ENCODE data around the gene DCDC2. TPM values are rescaled to one million over a fixed set of nuclear protein-coding genes. Genes with fewer than 3 reads are reported as not detected.
"Not testable (repeated sequence)": the region's sequence is repeated elsewhere in the genome, so short reads cannot be mapped to it uniquely, and the experiment has no call there.

Gene DCDC2
- total RNA-seq, 1 experiment from 2014 or later = 0.08 TPM

DNA sequence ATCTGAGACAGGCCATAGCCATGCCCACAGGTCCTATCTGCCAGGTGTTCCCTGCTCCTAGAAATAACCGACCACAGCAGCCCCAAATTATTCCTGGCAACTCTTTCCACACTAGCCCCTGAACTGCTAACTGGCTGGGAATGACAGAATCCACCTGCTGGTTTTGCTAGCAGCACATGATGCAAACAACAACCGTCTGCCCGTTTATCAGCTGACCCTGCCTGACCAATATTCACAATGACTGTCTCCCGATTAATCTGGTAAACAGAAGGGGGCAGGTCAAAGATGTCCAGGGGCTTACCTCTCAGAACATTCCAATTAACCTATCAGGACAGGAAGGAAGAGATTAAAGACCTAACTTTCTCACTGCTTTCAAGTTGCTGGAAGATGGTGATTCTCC lies 130.3 kb downstream of the DCDC2 start:
- no peaks in the 10 kb centered on the region for H3K27me3 ChIP-seq (replicated peaks)
- DNase-seq (ENCODE audit: low read depth in 1 of 2, low spot score in 2 of 2) = no peak
- no peak overlapping the region for H3K27ac ChIP-seq

GRCh38 chr6:24226541-24226940 lies 131.3 kb downstream of the DCDC2 start:
- H3K4me1 ChIP-seq (replicated peaks) = no peaks in the 10 kb centered on the region
- no peak for DNase-seq (ENCODE audit: low read depth in 1 of 2, low spot score in 2 of 2)
- H3K27me3 ChIP-seq (replicated peaks) = no peaks in the 10 kb centered on the region
- no peaks in the 10 kb centered on the region for H3K9me3 ChIP-seq (replicated peaks)
- H3K4me3 ChIP-seq = no peak overlapping the region
- no peaks in the 10 kb centered on the region for H3K36me3 ChIP-seq
- H3K27ac ChIP-seq = no peak overlapping the region

More for the DNA sequence above, 130.3 kb downstream of the DCDC2 start:
- Histone ChIP-seq H3K4me3 (no peak overlapping the region), H3K36me3 (no peaks in the 10 kb centered on the region), H3K4me1 (replicated peaks) (no peaks in the 10 kb centered on the region), H3K9me3 (replicated peaks) (no peaks in the 10 kb centered on the region)

GRCh38 chr6:24225838-24226237 lies 132.0 kb downstream of the DCDC2 start:
- H3K9me3 ChIP-seq (replicated peaks) = no peaks in the 10 kb centered on the region
- no peaks in the 10 kb centered on the region for H3K27me3 ChIP-seq (replicated peaks)
- no peaks in the 10 kb centered on the region for H3K36me3 ChIP-seq
- no peaks in the 10 kb centered on the region for H3K4me1 ChIP-seq (replicated peaks)
- no peak overlapping the region for H3K4me3 ChIP-seq
- DNase-seq (ENCODE audit: low read depth in 1 of 2, low spot score in 2 of 2) = no peak
- no peak overlapping the region for H3K27ac ChIP-seq

- Histone ChIP-seq H3K9me3 (replicated peaks) (no peaks in the 10 kb centered on the region), H3K36me3 (no peaks in the 10 kb centered on the region), H3K27ac (no peak overlapping the region), H3K4me1 (replicated peaks) (no peaks in the 10 kb centered on the region), H3K4me3 (no peak overlapping the region), H3K27me3 (replicated peaks) (no peaks in the 10 kb centered on the region)
- DNase-seq (ENCODE audit: low read depth in 1 of 2, low spot score in 2 of 2) = no peak
Observed at GRCh38 chr6:24223115-24223919, 134.5 kb downstream of the DCDC2 start.

- Histone ChIP-seq H3K36me3 (no peaks in the 10 kb centered on the region), H3K4me3 (no peak overlapping the region), H3K27me3 (replicated peaks) (no peaks in the 10 kb centered on the region), H3K9me3 (replicated peaks) (no peaks in the 10 kb centered on the region), H3K27ac (no peak overlapping the region), H3K4me1 (replicated peaks) (no peaks in the 10 kb centered on the region)
- DNase-seq (ENCODE audit: low read depth in 1 of 2, low spot score in 2 of 2) = no peak
Observed at GRCh38 chr6:24219670-24220069, 138.2 kb downstream of the DCDC2 start.

DNA sequence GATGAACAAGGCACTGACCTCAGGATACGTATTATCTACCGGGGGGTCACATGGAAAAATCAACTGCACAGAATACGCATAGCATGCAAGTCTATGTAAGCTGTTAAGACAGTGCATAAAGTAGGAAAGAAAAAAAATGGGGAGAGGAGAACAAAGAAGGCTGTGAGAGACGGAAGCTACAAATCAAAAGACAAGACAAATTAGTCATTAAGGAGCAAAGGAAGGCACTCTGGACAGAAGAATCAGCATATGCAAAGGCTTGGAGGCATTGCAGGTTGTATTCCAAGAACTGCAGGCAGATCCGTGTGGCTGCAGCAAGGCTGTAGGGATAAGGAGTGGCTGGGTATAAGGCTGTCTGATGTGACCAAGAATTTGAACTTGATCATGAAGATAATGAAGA lies 142.9 kb downstream of the DCDC2 start:
- no peaks in the 10 kb centered on the region for H3K36me3 ChIP-seq
- no peak overlapping the region for H3K4me3 ChIP-seq
- no peak overlapping the region for H3K27ac ChIP-seq
- H3K27me3 ChIP-seq (replicated peaks) = no peaks in the 10 kb centered on the region
- no peak for DNase-seq (ENCODE audit: low read depth in 1 of 2, low spot score in 2 of 2)
- H3K9me3 ChIP-seq (replicated peaks) = no peaks in the 10 kb centered on the region
- H3K4me1 ChIP-seq (replicated peaks) = no peaks in the 10 kb centered on the region

- no peak for DNase-seq (ENCODE audit: low read depth in 1 of 2, low spot score in 2 of 2)
- H3K4me3 ChIP-seq = no peak overlapping the region
- no peaks in the 10 kb centered on the region for H3K9me3 ChIP-seq (replicated peaks)
- H3K4me1 ChIP-seq (replicated peaks) = no peaks in the 10 kb centered on the region
- no peak overlapping the region for H3K27ac ChIP-seq
- no peaks in the 10 kb centered on the region for H3K36me3 ChIP-seq
- H3K27me3 ChIP-seq (replicated peaks) = no peaks in the 10 kb centered on the region
Observed at GRCh38 chr6:24207413-24207812, 150.4 kb downstream of the DCDC2 start.

GRCh38 chr6:24205020-24205492 lies 152.8 kb downstream of the DCDC2 start:
- Histone ChIP-seq H3K4me1 (replicated peaks) (no peaks in the 10 kb centered on the region), H3K9me3 (replicated peaks) (no peaks in the 10 kb centered on the region), H3K27me3 (replicated peaks) (no peaks in the 10 kb centered on the region), H3K27ac (no peak overlapping the region), H3K36me3 (no peaks in the 10 kb centered on the region), H3K4me3 (no peak overlapping the region)
- DNase-seq (ENCODE audit: low read depth in 1 of 2, low spot score in 2 of 2) = peak in 1 of 2 experiments; percentile 36

DNA sequence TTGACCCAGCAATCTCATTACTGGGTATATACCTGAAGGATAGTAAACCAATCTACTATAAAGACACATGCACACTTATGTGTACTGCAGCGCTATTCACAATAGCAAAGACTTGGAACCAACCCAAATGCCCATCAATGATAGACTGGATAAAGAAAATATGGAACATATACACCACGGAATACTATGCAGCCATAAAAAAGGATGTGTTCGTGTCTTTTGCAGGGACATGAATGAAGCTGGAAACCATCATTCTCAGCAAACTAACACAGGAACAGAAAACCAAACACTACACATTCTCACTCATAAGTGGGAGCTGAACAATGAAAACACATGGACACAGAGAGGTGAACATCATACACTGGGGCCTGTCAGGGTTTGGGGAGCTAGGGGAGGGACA lies 153.7 kb downstream of the DCDC2 start:
- H3K4me1 ChIP-seq (replicated peaks); H3K4me3 ChIP-seq; H3K36me3 ChIP-seq; H3K27ac ChIP-seq; DNase-seq (ENCODE audit: low read depth in 1 of 2, low spot score in 2 of 2); H3K9me3 ChIP-seq (replicated peaks); H3K27me3 ChIP-seq (replicated peaks): not testable (repeated sequence)

DNA sequence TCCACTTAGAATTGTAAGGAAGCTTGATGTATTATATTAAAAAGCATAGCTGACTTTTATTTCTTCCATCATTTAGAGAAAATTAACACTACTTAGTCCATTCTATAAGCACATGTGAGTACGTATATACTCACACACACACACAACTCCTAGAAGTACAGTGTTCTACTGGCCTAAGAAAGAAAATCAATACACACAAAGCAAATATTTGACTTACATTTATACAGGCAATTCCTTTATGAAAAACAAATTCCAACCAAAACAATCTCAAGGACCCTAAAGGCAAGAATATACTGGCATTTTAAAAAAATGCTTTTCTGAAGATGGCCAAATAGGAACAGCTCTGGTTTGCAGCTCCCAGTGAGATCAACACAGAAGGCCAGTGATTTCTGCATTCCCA lies 160.0 kb downstream of the DCDC2 start:
- Histone ChIP-seq H3K27me3 (replicated peaks) (no peaks in the 10 kb centered on the region), H3K4me1 (replicated peaks) (no peaks in the 10 kb centered on the region), H3K27ac (no peak overlapping the region), H3K36me3 (no peaks in the 10 kb centered on the region), H3K9me3 (replicated peaks) (no peaks in the 10 kb centered on the region; the same call in 1 of the 2 replicates), H3K4me3 (no peak overlapping the region)
- no peak for DNase-seq (ENCODE audit: low read depth in 1 of 2, low spot score in 2 of 2)

DNA sequence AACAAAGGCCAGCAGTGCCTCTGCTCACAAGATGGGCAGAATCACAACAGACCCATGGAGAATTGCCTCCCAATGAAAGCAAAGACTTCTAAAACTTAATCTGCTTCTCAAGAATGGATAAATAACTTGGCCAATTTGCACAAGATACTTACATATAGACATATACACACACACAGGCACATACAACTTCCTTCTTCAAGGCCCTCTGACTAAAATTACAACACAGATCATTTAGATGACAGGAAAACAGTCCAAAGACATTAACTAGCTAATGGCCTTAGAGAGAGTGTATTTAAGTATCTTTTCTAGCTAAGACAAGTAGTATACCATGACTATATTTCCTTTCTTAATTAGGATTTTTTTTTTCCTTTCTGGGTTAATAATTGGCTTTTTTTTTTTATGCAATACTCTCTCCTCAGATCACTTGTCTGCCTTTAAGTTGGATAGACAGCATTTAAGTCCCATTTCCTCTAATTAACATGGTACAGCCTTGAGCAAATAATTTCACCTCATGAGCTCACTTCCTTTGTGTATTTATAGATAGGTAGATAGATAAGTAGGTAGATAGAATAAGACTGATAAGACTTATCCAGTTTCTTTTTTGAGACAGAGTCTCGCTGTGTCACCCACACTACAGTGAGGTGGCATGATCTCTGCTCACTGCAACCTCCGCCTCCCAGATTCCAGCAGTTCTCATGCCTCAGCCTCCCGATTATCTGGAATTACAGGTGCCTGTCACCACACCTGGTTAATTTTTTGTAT lies 161.8 kb downstream of the DCDC2 start:
- no peak for DNase-seq (ENCODE audit: low read depth in 1 of 2, low spot score in 2 of 2)
- Histone ChIP-seq H3K36me3 (no peaks in the 10 kb centered on the region), H3K4me3 (no peak overlapping the region), H3K27ac (no peak overlapping the region), H3K4me1 (replicated peaks) (no peaks in the 10 kb centered on the region), H3K9me3 (replicated peaks) (no peaks in the 10 kb centered on the region; the same call in 1 of the 2 replicates), H3K27me3 (replicated peaks) (no peaks in the 10 kb centered on the region)

DNA sequence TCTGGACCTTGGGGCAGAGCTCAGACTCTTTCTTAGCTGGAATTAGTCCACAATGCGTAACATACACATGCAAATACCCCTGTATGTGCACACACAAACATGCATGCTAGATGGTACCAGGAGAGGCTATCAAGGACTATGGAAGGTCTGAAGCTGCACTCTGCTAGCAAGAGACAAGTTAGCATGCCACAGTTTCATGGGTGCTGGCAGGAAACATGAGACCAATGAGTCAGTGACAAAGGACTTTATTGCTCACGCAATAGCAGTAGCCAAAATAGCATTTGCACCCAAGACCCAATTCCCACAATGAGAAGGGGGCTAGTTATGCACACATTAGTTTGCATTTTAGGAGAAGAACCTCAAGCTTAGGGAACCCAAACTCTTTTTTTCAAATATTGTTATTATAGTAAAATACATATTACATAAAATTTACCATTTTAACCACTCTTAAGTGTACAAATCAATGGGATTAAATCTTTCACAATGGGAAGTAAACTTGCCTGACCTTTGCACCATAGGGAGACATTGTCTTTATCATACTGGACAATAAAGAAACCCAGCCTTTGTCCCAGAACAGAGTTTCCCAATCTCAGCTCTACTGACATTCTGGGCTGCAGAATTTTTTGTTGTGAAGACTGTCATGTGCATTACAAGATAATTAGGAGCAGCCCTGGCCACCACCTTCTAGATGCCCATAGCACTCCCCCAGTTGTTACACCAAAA lies 162.7 kb downstream of the DCDC2 start:
- Histone ChIP-seq H3K27me3 (replicated peaks) (no peaks in the 10 kb centered on the region), H3K9me3 (replicated peaks) (no peaks in the 10 kb centered on the region; the same call in 1 of the 2 replicates), H3K4me3 (no peak overlapping the region), H3K36me3 (no peaks in the 10 kb centered on the region), H3K27ac (no peak overlapping the region), H3K4me1 (replicated peaks) (no peaks in the 10 kb centered on the region)
- DNase-seq (ENCODE audit: low read depth in 1 of 2, low spot score in 2 of 2) = no peak

DNA sequence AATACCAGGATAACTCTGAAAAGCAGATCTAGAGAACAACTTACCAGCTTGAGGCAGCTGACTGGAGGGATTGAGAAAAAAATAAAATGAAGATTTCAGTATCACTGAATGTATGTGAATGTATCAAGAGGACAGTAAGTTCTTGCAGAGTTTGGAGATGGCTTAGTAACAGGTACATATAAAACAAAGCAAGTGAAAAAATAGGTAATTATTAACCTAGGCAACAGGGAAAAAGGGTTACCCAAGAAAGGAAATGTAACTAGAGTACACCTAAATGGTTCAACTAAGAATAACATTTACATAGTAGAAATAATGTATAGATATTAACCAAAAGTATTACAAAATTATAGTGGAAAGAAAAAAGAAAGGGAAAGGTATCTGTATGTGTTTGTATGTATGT lies 164.5 kb downstream of the DCDC2 start:
- Histone ChIP-seq H3K9me3 (replicated peaks) (no peaks in the 10 kb centered on the region; the same call in 1 of the 2 replicates), H3K4me1 (replicated peaks) (no peaks in the 10 kb centered on the region), H3K27me3 (replicated peaks) (no peaks in the 10 kb centered on the region), H3K36me3 (no peaks in the 10 kb centered on the region), H3K4me3 (no peak overlapping the region), H3K27ac (no peak overlapping the region)
- DNase-seq (ENCODE audit: low read depth in 1 of 2, low spot score in 2 of 2) = no peak

- DNase-seq (ENCODE audit: low read depth in 1 of 2, low spot score in 2 of 2) = no peak
- Histone ChIP-seq H3K4me3 (no peak overlapping the region), H3K4me1 (replicated peaks) (no peaks in the 10 kb centered on the region), H3K9me3 (replicated peaks) (no peaks in the 10 kb centered on the region; the same call in 1 of the 2 replicates), H3K27ac (no peak overlapping the region), H3K27me3 (replicated peaks) (no peaks in the 10 kb centered on the region), H3K36me3 (no peaks in the 10 kb centered on the region)
Observed at GRCh38 chr6:24191346-24191745, 166.5 kb downstream of the DCDC2 start.
